ENCODE measurements around the gene SLC38A1.

SLC38A1 gene

DNA sequence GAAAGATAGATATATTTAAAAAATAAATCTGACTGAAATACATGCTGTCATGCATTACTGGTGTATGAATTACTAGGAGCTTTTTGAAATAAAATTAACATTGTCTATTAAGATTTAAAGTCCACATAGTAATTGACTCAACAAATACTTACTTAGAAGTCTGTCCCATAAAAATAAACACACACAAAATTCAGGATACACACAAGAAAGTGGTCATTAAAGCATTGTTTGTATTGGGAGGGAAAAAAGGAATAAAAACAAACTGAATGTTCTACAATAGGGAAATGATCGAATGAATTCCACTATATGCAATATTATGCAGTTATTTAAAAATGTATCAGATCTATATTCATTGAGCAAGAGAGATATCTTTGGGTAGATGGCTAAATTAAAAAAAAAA, 118.9 kb downstream of the SLC38A1 start:
- TF ChIP-seq, protein P1, sequence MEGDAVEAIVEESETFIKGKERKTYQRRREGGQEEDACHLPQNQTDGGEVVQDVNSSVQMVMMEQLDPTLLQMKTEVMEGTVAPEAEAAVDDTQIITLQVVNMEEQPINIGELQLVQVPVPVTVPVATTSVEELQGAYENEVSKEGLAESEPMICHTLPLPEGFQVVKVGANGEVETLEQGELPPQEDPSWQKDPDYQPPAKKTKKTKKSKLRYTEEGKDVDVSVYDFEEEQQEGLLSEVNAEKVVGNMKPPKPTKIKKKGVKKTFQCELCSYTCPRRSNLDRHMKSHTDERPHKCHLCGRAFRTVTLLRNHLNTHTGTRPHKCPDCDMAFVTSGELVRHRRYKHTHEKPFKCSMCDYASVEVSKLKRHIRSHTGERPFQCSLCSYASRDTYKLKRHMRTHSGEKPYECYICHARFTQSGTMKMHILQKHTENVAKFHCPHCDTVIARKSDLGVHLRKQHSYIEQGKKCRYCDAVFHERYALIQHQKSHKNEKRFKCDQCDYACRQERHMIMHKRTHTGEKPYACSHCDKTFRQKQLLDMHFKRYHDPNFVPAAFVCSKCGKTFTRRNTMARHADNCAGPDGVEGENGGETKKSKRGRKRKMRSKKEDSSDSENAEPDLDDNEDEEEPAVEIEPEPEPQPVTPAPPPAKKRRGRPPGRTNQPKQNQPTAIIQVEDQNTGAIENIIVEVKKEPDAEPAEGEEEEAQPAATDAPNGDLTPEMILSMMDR (IDR thresholded peaks at IDR 0.05; ENCODE audit: low read depth, low read length, missing control alignments): no peak
- H3K4me3 ChIP-seq (ENCODE audit: low read depth, low read length): no peak overlapping the region
- no peak for DNase-seq (ENCODE audit: low read depth)

DNA sequence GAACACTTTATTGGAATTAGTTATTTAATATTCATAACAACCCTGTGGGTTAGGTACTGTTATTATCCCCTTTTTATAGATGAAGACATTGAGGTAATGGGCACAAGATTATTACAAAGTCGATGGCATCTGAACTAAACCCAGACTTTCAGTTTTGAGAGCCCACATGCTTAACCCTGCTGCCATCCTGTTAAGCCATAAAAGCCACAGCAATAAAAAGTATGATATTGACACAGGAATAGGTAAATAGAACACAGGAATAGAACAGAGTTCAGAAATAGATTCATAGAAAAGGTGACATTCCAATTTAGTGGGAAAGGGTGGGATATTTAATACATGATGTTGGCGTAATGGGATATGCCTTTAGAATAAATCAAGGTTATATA, 119.8 kb downstream of the SLC38A1 start:
- DNase-seq (ENCODE audit: low read depth): no peak
- TF ChIP-seq, protein P1 (IDR thresholded peaks at IDR 0.05; ENCODE audit: low read depth, low read length, missing control alignments): no peak
- H3K4me3 ChIP-seq (ENCODE audit: low read depth, low read length): no peak overlapping the region

DNA sequence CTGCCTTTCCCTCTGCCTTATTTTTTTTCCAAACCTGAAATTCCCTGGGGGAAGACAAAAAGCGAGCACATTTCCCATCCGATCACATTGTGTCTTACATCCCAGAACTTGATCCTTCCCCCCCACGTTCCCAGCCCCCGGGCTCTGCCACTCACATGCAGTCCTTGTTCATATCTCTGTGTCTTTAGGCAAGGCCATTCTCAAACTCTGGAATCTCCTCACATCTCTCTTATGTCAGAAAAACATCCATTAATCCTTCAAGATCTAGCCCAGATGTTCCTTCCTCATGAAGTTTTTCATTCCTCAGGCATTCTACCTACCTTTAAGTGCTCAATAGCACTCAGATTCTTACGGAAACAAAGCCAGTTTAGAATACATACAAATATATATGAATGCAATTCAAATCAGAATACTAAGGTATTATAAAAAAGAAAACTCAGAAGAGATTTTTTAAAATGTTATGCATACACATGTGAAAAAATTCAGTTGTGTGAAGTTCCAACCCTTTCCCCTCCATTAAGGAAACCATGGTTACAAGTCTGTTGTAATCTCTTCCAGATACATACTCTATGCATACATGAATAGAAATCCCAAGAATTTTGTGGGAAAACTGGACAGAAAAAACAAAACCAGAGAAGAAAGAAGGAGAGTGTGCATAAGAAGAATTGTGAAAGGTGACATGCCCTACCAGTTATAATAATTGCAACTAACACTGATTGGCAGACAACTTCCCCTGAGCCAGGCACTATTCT, 120.3 kb downstream of the SLC38A1 start:
- no peak overlapping the region for H3K4me3 ChIP-seq (ENCODE audit: low read depth, low read length)
- no peak for DNase-seq (ENCODE audit: low read depth)
- TF ChIP-seq, protein P1 (IDR thresholded peaks at IDR 0.05; ENCODE audit: low read depth, low read length, missing control alignments): no peak

DNA sequence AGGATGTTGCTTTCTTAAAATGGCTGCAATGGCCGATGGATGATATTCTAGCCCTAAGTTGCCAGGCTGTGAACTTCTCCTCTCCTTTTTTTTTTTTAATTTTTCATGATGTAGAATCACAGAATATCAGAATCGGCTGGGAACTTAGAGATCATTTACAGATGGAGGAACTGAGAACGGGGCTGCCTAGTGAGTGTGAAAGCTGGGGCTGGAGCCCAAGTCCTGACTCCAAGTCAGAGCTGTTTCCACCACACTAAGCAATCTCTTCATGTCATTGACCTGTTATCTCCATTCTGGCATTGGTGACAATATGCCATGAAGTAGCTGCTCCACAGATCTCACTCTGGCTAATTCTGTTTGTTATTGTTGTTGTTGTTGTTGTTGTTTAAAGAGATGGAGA, 121.7 kb downstream of the SLC38A1 start:
- TF ChIP-seq, protein P1 (IDR thresholded peaks at IDR 0.05; ENCODE audit: low read depth, low read length, missing control alignments): no peak
- no peak for DNase-seq (ENCODE audit: low read depth)
- H3K4me3 ChIP-seq (ENCODE audit: low read depth, low read length): no peak overlapping the region

DNA sequence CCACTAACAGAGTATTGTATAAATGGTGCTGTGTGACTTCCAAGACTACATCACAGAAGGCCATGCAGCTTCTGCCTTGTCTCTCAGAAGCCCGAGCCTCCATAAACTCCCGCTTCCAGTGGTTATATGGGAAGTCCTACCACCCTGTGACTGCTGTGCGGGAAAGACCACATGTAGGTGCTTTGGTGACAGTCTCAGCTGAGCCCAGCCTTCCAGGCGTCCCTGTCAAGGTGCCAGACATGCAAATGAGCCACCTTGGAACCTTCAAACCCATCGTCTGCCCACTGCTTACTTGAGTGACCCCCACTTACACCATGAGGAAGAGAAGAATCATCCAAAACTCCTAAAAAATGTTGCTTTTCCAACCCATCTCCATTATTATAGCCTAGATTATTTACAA, 123.0 kb downstream of the SLC38A1 start:
- H3K4me3 ChIP-seq (ENCODE audit: low read depth, low read length): no peak overlapping the region
- TF ChIP-seq, protein P1 (IDR thresholded peaks at IDR 0.05; ENCODE audit: low read depth, low read length, missing control alignments): no peak
- no peak for DNase-seq (ENCODE audit: low read depth)

DNA sequence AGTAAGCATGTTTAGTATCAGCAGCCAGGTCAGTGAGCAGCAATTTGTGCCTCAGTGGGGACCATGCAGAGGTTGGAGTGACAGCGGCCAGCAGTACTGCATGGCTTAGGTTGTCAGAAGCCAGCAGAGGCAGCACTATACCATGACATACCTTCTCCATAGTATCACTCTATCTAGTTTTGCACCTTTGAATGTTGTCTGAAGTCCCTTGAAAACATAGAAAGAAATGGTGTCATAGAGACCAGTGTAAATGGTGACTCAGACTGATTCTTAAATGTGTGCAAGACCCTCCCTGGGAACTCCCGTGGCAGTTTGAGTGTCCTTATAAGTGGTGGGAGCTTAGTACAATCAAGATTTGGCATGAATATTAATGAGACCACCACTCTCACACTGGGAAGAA, 124.4 kb downstream of the SLC38A1 start:
- TF ChIP-seq, protein P1 (IDR thresholded peaks at IDR 0.05; ENCODE audit: low read depth, low read length, missing control alignments): no peak
- H3K4me3 ChIP-seq (ENCODE audit: low read depth, low read length): no peak overlapping the region
- DNase-seq (ENCODE audit: low read depth): no peak

DNA sequence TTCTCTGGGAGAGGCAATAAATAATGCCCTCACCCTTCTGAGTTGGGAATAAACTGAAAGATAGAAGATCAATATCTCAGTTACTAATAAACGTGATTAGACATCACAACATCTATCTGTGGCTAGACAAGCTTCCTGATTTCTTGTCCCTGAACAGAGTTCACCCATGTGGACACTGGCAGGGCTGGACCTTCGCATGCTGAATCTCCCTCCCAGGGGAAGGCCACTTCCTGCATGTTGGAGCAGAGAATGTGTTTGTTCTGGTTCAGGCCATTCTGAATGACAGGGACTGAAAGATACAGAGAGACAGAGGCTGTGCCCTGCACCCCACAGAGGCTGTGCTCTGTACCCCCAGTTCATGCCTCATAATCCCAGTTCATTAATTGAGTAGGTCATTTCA, 132.6 kb downstream of the SLC38A1 start:
- DNase-seq (ENCODE audit: low read depth): no peak
- H3K4me3 ChIP-seq (ENCODE audit: low read depth, low read length): no peak overlapping the region
- TF ChIP-seq, protein P1 (IDR thresholded peaks at IDR 0.05; ENCODE audit: low read depth, low read length, missing control alignments): no peak

All from GM12864 (cell line).